Mesendoderm (in vitro differentiated cells): Measurements from ENCODE around the gene EIF4EBP3.
"Not testable (repeated sequence)": the region's sequence is repeated elsewhere in the genome, so short reads cannot be mapped to it uniquely, and the experiment has no call there.

Source experiments
- DNase-seq: peaks from one replicate; pipeline ENCODE4 v3.0.0; 2013
- H2AK5ac ChIP-seq: 2 replicates; pipeline ENCODE4 v1.6.1; 2013; ENCODE audit warnings: low read length, inconsistent platforms
- H2BK120ac ChIP-seq: 2 replicates; pipeline ENCODE4 v1.6.1; 2013; ENCODE audit warnings: low read depth, mild to moderate bottlenecking, low read length, moderate library complexity, mixed read lengths
- H2BK15ac ChIP-seq: replicated peaks from 2 replicates; pipeline ENCODE4 v1.6.1; 2013; ENCODE audit warnings: low read depth, mild to moderate bottlenecking, moderate library complexity
- H2BK5ac ChIP-seq: 2 replicates; pipeline ENCODE4 v1.6.1; 2013; ENCODE audit warnings: low read length, inconsistent platforms
- H3K18ac ChIP-seq: 2 replicates; pipeline ENCODE4 v1.6.1; 2013; ENCODE audit warnings: mild to moderate bottlenecking, low read length, mixed read lengths
- H3K23ac ChIP-seq: one replicate; pipeline ENCODE4 v1.6.1; 2013; ENCODE audit warnings: low read length
- H3K27ac ChIP-seq: 2 replicates; pipeline ENCODE4 v1.5.1; 2013; ENCODE audit warnings: low read depth, mild to moderate bottlenecking, inconsistent platforms, low read length, moderate library complexity
- H3K27me3 ChIP-seq: 2 replicates; pipeline ENCODE4 v1.6.1; 2013; ENCODE audit warnings: low read length, control low read depth, mild to moderate bottlenecking, inconsistent platforms; ENCODE audit not compliant: insufficient read depth, poor library complexity
- H3K36me3 ChIP-seq: 2 replicates; pipeline ENCODE4 v1.6.1; 2013; ENCODE audit warnings: low read length, inconsistent platforms; ENCODE audit not compliant: control insufficient read depth, insufficient read depth
- H3K4ac ChIP-seq: one replicate; pipeline ENCODE4 v1.6.1; 2013; ENCODE audit warnings: low read depth, mild to moderate bottlenecking, low read length, moderate library complexity
- H3K4me1 ChIP-seq: 2 replicates; pipeline ENCODE4 v1.6.1; 2013; ENCODE audit warnings: low read depth, low read length, inconsistent platforms; ENCODE audit not compliant: control insufficient read depth
- H3K4me2 ChIP-seq: 2 replicates; pipeline ENCODE4 v1.6.1; 2013; ENCODE audit warnings: low read length
- H3K4me3 ChIP-seq: 2 replicates; pipeline ENCODE4 v1.5.1; 2013; ENCODE audit warnings: mild to moderate bottlenecking, low read length
- H3K56ac ChIP-seq: one replicate; pipeline ENCODE4 v1.6.1; 2013; ENCODE audit warnings: low read length
- H3K79me1 ChIP-seq: 2 replicates; pipeline ENCODE4 v1.6.1; 2013; ENCODE audit warnings: low read length, inconsistent platforms
- H3K79me2 ChIP-seq: 2 replicates; pipeline ENCODE4 v1.6.1; 2013; ENCODE audit warnings: mild to moderate bottlenecking, low read length; ENCODE audit not compliant: control insufficient read depth, insufficient read depth
- H3K9ac ChIP-seq: 2 replicates; pipeline ENCODE4 v1.6.1; 2013; ENCODE audit warnings: low read length, inconsistent platforms
- H4K5ac ChIP-seq: one replicate; pipeline ENCODE4 v1.6.1; 2013; ENCODE audit warnings: low read length
- H4K8ac ChIP-seq: one replicate; pipeline ENCODE4 v1.6.1; 2013; ENCODE audit warnings: low read depth, mild to moderate bottlenecking, control low read depth, low read length, moderate library complexity
- WGBS: extraction: QIAGEN DNeasy Blood & Tissue Kit; methylation state at CpG from one replicate; pipeline ENCODE4 v1.1.7; 2013; ENCODE audit warnings: low lambda C conversion rate, missing lambda C conversion rate; ENCODE audit not compliant: insufficient coverage; ENCODE audit errors: extremely low coverage; 5-methylcytosine and 5-hydroxymethylcytosine counted together

EIF4EBP3 gene

GRCh38 chr5:140588311-140589070, 41.0 kb downstream of the EIF4EBP3 start:
- H2BK5ac ChIP-seq, result no peak overlapping the region
- no peak overlapping the region for H3K9ac ChIP-seq
- WGBS, result no CpG with 5 or more reads among the region's 5 CpGs
- no peaks in the 10 kb centered on the region for H3K27me3 ChIP-seq
- H3K56ac ChIP-seq, result no peak overlapping the region
- no peak overlapping the region for H3K4ac ChIP-seq
- no peaks in the 10 kb centered on the region for H3K4me1 ChIP-seq
- no peak overlapping the region for H3K27ac ChIP-seq
- H2BK120ac ChIP-seq, result no peak overlapping the region
- H3K79me1 ChIP-seq, result no peaks in the 10 kb centered on the region
- no peak overlapping the region for H2AK5ac ChIP-seq
- H3K4me2 ChIP-seq, result no peak overlapping the region
- no peak for DNase-seq
- H3K23ac ChIP-seq, result no peak overlapping the region
- H2BK15ac ChIP-seq, result no peak overlapping the region
- H3K36me3 ChIP-seq, result no peaks in the 10 kb centered on the region
- no peaks in the 10 kb centered on the region for H3K79me2 ChIP-seq
- H3K18ac ChIP-seq, result no peak overlapping the region
- no peak overlapping the region for H4K8ac ChIP-seq
- no peak overlapping the region for H4K5ac ChIP-seq
- no peak overlapping the region for H3K4me3 ChIP-seq

GRCh38 chr5:140590861-140591260, 43.4 kb downstream of the EIF4EBP3 start:
- no peaks in the 10 kb centered on the region for H3K79me1 ChIP-seq
- H3K9ac ChIP-seq, result no peak overlapping the region
- H3K36me3 ChIP-seq, result no peaks in the 10 kb centered on the region
- no peak overlapping the region for H2BK120ac ChIP-seq
- DNase-seq, result no peak
- H4K5ac ChIP-seq, result no peak overlapping the region
- no peak overlapping the region for H2BK5ac ChIP-seq
- no CpG with 5 or more reads among the region's 7 CpGs for WGBS
- no peaks in the 10 kb centered on the region for H3K27me3 ChIP-seq
- H3K79me2 ChIP-seq, result no peaks in the 10 kb centered on the region
- H3K27ac ChIP-seq, result no peak overlapping the region
- no peak overlapping the region for H2BK15ac ChIP-seq
- H3K23ac ChIP-seq, result no peak overlapping the region
- no peak overlapping the region for H2AK5ac ChIP-seq
- H3K4me3 ChIP-seq, result no peak overlapping the region
- no peak overlapping the region for H3K18ac ChIP-seq
- no peak overlapping the region for H3K4me2 ChIP-seq
- H3K56ac ChIP-seq, result no peak overlapping the region
- H3K4me1 ChIP-seq, result no peaks in the 10 kb centered on the region
- H4K8ac ChIP-seq, result no peak overlapping the region
- H3K4ac ChIP-seq, result no peak overlapping the region

GRCh38 chr5:140591747-140592372, 44.4 kb downstream of the EIF4EBP3 start:
- no peak overlapping the region for H2AK5ac ChIP-seq
- H3K4me3 ChIP-seq, result no peak overlapping the region
- H3K18ac ChIP-seq, result no peak overlapping the region
- H3K4ac ChIP-seq, result no peak overlapping the region
- H3K4me1 ChIP-seq, result no peaks in the 10 kb centered on the region
- no peaks in the 10 kb centered on the region for H3K79me2 ChIP-seq
- H3K23ac ChIP-seq, result no peak overlapping the region
- H2BK120ac ChIP-seq, result no peak overlapping the region
- no peak overlapping the region for H3K56ac ChIP-seq
- H2BK15ac ChIP-seq, result no peak overlapping the region
- H4K5ac ChIP-seq, result no peak overlapping the region
- no peaks in the 10 kb centered on the region for H3K27me3 ChIP-seq
- H3K27ac ChIP-seq, result no peak overlapping the region
- WGBS, result no CpG with 5 or more reads among the region's 5 CpGs
- no peaks in the 10 kb centered on the region for H3K79me1 ChIP-seq
- H3K9ac ChIP-seq, result no peak overlapping the region
- no peak overlapping the region for H2BK5ac ChIP-seq
- no peak for DNase-seq
- H3K36me3 ChIP-seq, result no peaks in the 10 kb centered on the region
- H3K4me2 ChIP-seq, result no peak overlapping the region
- H4K8ac ChIP-seq, result no peak overlapping the region

- H2AK5ac ChIP-seq, H2BK15ac ChIP-seq, H3K79me1 ChIP-seq, H3K27ac ChIP-seq, H2BK5ac ChIP-seq, H3K4me2 ChIP-seq, H3K18ac ChIP-seq, H3K4me1 ChIP-seq, H4K5ac ChIP-seq, H2BK120ac ChIP-seq, H3K79me2 ChIP-seq, H4K8ac ChIP-seq, H3K9ac ChIP-seq, H3K56ac ChIP-seq, DNase-seq, H3K36me3 ChIP-seq, H3K27me3 ChIP-seq, H3K4ac ChIP-seq, H3K23ac ChIP-seq, H3K4me3 ChIP-seq: not testable (repeated sequence)
- no CpG with 5 or more reads among the region's 14 CpGs for WGBS
Measured at GRCh38 chr5:140593070-140593469, 45.6 kb downstream of the EIF4EBP3 start.

GRCh38 chr5:140594169-140594568, 46.7 kb downstream of the EIF4EBP3 start:
- H2AK5ac ChIP-seq, result no peak overlapping the region
- no CpG with 5 or more reads among the region's 6 CpGs for WGBS
- H3K4me3 ChIP-seq, result no peak overlapping the region
- H4K5ac ChIP-seq, result no peak overlapping the region
- H3K4me1 ChIP-seq, result no peaks in the 10 kb centered on the region
- H2BK5ac ChIP-seq, result no peak overlapping the region
- no peak overlapping the region for H3K4me2 ChIP-seq
- H2BK15ac ChIP-seq, result no peak overlapping the region
- H3K23ac ChIP-seq, result no peak overlapping the region
- no peak overlapping the region for H3K18ac ChIP-seq
- H3K56ac ChIP-seq, result no peak overlapping the region
- no peaks in the 10 kb centered on the region for H3K79me2 ChIP-seq
- H3K79me1 ChIP-seq, result no peaks in the 10 kb centered on the region
- H3K9ac ChIP-seq, result no peak overlapping the region
- H3K4ac ChIP-seq, result no peak overlapping the region
- H3K27ac ChIP-seq, result no peak overlapping the region
- no peaks in the 10 kb centered on the region for H3K27me3 ChIP-seq
- no peak for DNase-seq
- no peak overlapping the region for H4K8ac ChIP-seq
- H3K36me3 ChIP-seq, result no peaks in the 10 kb centered on the region
- H2BK120ac ChIP-seq, result no peak overlapping the region
